GM12872 (cell line): ENCODE data around the gene ANTXR1.

Experiments
- TF ChIP-seq, protein P1 (sequence below): IDR thresholded peaks from 3 replicates; pipeline ENCODE4 v1.5.1; 2011; ENCODE audit warnings: low read depth, mild to moderate bottlenecking, low read length, moderate library complexity; ENCODE audit not compliant: insufficient read depth

Gene ANTXR1

DNA sequence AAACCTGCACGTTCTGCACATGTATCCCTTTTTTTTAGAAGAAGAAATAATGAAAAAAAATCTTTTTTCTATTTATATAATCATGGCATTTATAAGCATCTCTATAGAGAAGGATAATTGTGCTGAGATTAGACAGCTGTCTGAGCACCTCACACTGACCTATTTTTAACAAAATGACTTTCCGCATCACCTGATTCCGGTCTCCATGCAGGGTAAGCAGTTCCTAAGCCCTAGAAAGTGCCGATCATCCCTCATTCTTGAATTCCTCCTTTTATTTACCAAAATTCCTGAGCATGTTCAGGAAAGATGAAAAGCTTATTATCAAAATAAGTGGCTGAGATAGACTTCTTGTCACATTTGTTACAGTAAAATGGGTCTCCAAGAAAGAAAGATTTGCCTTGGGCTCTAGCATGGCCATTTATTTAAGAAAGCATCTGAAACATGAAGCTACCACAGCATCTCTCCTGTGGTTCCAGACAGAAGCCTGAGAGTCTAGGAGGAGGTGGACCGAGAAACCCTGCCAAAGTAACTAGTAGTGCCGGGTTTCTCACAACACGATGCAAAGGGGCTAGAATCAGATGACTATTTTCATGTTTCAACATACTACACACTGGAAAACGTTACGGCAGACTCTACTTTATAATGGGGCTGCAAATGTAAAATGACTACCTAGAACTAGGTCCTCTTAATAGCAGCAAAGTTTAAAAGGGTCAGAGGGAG, 37.9 kb upstream of the ANTXR1 start:
- TF ChIP-seq, protein P1, sequence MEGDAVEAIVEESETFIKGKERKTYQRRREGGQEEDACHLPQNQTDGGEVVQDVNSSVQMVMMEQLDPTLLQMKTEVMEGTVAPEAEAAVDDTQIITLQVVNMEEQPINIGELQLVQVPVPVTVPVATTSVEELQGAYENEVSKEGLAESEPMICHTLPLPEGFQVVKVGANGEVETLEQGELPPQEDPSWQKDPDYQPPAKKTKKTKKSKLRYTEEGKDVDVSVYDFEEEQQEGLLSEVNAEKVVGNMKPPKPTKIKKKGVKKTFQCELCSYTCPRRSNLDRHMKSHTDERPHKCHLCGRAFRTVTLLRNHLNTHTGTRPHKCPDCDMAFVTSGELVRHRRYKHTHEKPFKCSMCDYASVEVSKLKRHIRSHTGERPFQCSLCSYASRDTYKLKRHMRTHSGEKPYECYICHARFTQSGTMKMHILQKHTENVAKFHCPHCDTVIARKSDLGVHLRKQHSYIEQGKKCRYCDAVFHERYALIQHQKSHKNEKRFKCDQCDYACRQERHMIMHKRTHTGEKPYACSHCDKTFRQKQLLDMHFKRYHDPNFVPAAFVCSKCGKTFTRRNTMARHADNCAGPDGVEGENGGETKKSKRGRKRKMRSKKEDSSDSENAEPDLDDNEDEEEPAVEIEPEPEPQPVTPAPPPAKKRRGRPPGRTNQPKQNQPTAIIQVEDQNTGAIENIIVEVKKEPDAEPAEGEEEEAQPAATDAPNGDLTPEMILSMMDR: no peak

DNA sequence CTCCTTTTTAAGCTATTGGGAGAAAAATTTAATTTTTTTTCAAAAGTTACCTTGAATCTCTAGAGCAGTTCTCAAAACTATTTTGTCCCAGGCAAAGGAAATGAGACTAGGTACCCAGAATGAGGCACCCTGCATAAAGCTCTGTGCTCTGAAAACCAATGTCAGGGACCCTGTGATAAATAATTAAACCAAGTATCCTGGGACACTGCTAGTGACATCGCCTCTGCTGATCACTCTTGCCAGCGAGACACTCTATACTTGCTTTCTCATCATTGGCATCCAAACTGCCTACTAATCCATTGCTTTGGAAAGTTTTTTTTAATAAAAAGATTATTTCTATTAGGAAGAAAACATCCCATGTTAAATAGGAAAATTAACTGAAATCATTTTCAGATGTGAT, 37.1 kb upstream of the ANTXR1 start:
- TF ChIP-seq, protein P1: no peak

DNA sequence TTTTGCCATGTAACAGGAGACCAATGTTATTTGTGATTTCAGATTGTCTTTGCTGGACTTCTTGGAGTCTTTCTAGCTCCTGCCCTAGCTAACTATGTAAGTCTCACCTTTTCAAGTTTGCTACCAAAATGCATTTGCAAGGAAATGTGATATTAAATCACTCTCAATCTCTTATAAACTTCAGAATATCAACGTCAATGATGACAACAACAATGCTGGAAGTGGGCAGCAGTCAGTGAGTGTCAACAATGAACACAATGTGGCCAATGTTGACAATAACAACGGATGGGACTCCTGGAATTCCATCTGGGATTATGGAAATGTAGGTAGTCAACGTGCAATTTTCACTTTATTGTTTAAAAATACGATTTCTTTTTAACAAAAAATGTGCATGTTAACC, 35.5 kb upstream of the ANTXR1 start:
- TF ChIP-seq, protein P1: no peak

DNA sequence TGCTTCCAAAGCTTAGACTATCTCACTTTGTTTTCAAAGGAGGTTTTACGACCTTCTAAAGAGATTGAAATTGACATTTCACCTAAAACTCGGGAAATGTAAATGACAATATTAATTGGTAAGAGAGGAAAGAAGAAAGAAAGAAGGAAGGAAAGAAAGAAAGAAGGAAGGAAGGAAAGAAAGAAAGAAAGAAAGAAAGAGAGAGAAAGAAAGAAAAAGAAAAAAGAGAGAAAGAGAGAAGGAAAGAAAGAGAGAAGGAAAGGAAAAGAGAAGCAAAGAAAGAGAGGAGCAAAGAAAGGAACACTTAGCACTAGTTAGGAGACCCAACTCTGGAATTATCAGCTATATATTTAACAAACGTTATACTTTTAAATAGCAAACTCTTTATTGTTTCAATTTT, 34.9 kb upstream of the ANTXR1 start:
- TF ChIP-seq, protein P1: no peak

DNA sequence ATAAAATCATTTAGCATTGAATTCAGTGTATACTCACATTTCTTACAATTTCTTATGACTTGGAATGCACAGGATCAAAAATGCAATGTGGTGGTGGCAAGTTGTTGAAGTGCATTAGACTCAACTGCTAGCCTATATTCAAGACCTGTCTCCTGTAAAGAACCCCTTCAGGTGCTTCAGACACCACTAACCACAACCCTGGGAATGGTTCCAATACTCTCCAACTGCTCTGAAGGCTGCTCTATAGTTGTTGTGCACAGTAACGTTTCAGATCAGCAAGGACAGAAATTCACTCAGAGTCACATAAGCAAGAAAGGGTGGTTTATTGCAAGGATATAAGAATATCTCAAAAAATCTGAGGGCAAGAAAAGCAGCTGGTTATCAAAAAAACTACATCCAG, 32.0 kb upstream of the ANTXR1 start:
- TF ChIP-seq, protein P1: no peak

DNA sequence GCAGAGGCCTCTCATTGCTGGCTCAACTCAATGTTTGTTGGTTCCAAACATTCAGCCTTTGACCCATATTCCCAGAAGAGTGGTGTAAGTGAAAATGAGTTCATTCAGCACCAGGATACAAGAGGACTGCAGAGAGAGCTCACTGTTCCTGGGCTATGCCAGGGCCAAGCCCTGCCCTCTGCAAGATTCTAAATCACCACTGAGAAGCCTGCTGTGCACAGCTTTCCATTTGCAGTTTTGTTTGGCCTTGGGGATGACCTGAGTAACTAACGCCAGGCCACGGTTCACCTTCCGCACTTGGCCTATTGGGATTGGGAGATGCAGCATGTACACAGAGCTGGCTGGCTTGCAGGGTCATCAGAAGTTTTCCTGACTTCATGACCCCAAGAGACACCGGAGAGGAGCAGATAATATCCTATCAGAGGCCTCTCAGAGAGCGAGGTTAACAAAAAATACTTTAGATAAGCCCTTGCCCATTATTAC, 25.9 kb upstream of the ANTXR1 start:
- TF ChIP-seq, protein P1: no peak

DNA sequence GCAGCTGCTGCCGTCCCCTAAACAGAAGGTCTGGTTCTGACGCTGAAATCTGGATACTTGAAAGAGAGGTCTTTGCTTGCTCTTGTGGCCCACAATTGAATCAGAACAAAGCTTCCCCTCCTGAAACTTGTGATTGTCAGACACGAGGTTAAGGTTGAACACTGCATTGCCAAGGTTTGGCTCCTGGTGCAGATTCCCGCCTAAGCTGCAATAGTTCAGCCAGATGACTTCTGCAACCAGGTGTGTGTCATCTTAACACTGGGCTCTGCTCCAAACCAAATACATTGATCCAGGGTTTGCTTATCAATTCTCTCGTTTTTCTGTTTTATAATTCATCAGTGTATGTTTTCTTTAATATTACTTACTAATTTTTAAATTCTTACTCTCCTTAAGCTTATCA, 23.9 kb upstream of the ANTXR1 start:
- TF ChIP-seq, protein P1: no peak
